GM23338 (cell line): ENCODE results near the gene DOP1A. TPM values are rescaled to one million over a fixed set of nuclear protein-coding genes. Genes with fewer than 3 reads are reported as not detected.
A peak's percentile ranks its signal among the peaks of the same experiment; 100 is the strongest.

Source experiments
- ATAC-seq: fragments of 200-7000 bp; cut with Tn5 transposase; 3 replicates; pipeline ENCODE4 v1.9.1; 2020
- DNase-seq: peaks from one replicate; pipeline ENCODE4 v3.0.0-alpha.2; 2015; ENCODE audit warnings: low spot score
- H2AFZ ChIP-seq: fragments of 200-600 bp; sonication (generic); 2 replicates; pipeline ENCODE4 v1.8.0; 2016; ENCODE audit warnings: antibody characterized with exemption, mild to moderate bottlenecking, moderate library complexity
- H3F3A ChIP-seq: fragments of 200-600 bp; sonication (generic); replicated peaks from 2 replicates; pipeline ENCODE4 v1.8.0; 2017; ENCODE audit warnings: antibody characterized with exemption, mixed run types, low read depth
- H3K27ac ChIP-seq: fragments of 200-600 bp; sonication (generic); 2 replicates; pipeline ENCODE4 v1.6.1; 2016; ENCODE audit warnings: low read depth
- H3K27me3 ChIP-seq: fragments of 200-600 bp; sonication (generic); 2 replicates; pipeline ENCODE4 v1.8.0; 2016; ENCODE audit warnings: mild to moderate bottlenecking, mixed run types, moderate library complexity; ENCODE audit not compliant: insufficient read depth
- H3K36me3 ChIP-seq: fragments of 200-600 bp; sonication (generic); 2 replicates; pipeline ENCODE4 v1.8.0; 2016; ENCODE audit warnings: mild to moderate bottlenecking; ENCODE audit not compliant: insufficient read depth
- H3K4me1 ChIP-seq: fragments of 200-600 bp; sonication (generic); 2 replicates; pipeline ENCODE4 v1.8.0; 2016; ENCODE audit warnings: mild to moderate bottlenecking, moderate library complexity; ENCODE audit not compliant: insufficient read depth
- H3K4me2 ChIP-seq: fragments of 200-600 bp; sonication (generic); 2 replicates; pipeline ENCODE4 v1.7.1; 2017; ENCODE audit warnings: mixed run types
- H3K4me3 ChIP-seq: fragments of 200-600 bp; sonication (generic); 2 replicates; pipeline ENCODE4 v1.6.1; 2016; ENCODE audit warnings: mixed run types
- H3K79me2 ChIP-seq: fragments of 200-600 bp; sonication (generic); replicated peaks from 2 replicates; pipeline ENCODE4 v1.8.0; 2017; ENCODE audit warnings: mild to moderate bottlenecking; ENCODE audit not compliant: insufficient read depth
- H3K9me2 ChIP-seq: fragments of 200-600 bp; sonication (generic); 2 replicates; pipeline ENCODE4 v1.8.0; 2017; ENCODE audit not compliant: insufficient read depth
- H4K20me1 ChIP-seq: fragments of 200-600 bp; sonication (generic); replicated peaks from 2 replicates; pipeline ENCODE4 v1.8.0; 2017; ENCODE audit warnings: mild to moderate bottlenecking; ENCODE audit not compliant: insufficient read depth
- H3K27ac Mint-ChIP-seq: 2 replicates; pipeline ENCODE4 v1.8.0; 2020; ENCODE audit warnings: inconsistent platforms, mild to moderate bottlenecking, moderate library complexity, mixed read lengths
- H3K27me3 Mint-ChIP-seq: 3 replicates; pipeline ENCODE4 v1.8.0; 2022; ENCODE audit warnings: low read depth, mild to moderate bottlenecking, moderate library complexity, mixed read lengths, inconsistent platforms; ENCODE audit not compliant: insufficient read depth, poor library complexity
- H3K36me3 Mint-ChIP-seq: 3 replicates; pipeline ENCODE4 v1.8.0; 2021; ENCODE audit warnings: low read depth, mild to moderate bottlenecking, inconsistent platforms, moderate library complexity, mixed read lengths
- H3K4me1 Mint-ChIP-seq: 3 replicates; pipeline ENCODE4 v1.8.0; 2020; ENCODE audit warnings: mild to moderate bottlenecking, inconsistent platforms, mixed read lengths
- H3K4me3 Mint-ChIP-seq: 3 replicates; pipeline ENCODE4 v1.8.0; 2021; ENCODE audit warnings: moderate library complexity, mild to moderate bottlenecking, inconsistent platforms, mixed read lengths
- H3K9me3 Mint-ChIP-seq: 3 replicates; pipeline ENCODE4 v1.8.0; 2020; ENCODE audit warnings: moderate library complexity, mild to moderate bottlenecking, inconsistent platforms, mixed read lengths
- ETS1 ChIP-seq: IDR thresholded peaks from 2 replicates; pipeline ENCODE4 v1.6.1; 2016; ENCODE audit warnings: antibody characterized with exemption
- EZH2 ChIP-seq: fragments of 200-600 bp; sonication (generic); IDR thresholded peaks from one replicate; pipeline ENCODE4 v1.8.0; 2017; ENCODE audit warnings: antibody characterized with exemption, mild to moderate bottlenecking, low read depth; ENCODE audit not compliant: unreplicated experiment
- NANOG ChIP-seq: IDR thresholded peaks from 2 replicates; pipeline ENCODE4 v1.6.1; 2016; ENCODE audit warnings: antibody characterized with exemption, borderline replicate concordance
- POLR2AphosphoS5 ChIP-seq: IDR thresholded peaks from 2 replicates; pipeline ENCODE4 v1.6.1; 2016; ENCODE audit warnings: antibody characterized with exemption, low read depth
- REST ChIP-seq: IDR thresholded peaks from one replicate; pipeline ENCODE4 v1.6.1; 2018; ENCODE audit warnings: antibody characterized with exemption; ENCODE audit not compliant: unreplicated experiment
- ZNF114 ChIP-seq: fragments of 250-450 bp; sonication (Bioruptor Pico); IDR thresholded peaks from 2 replicates; pipeline ENCODE4 v1.5.0; 2020; ENCODE audit warnings: mild to moderate bottlenecking, moderate library complexity
- ZNF462 ChIP-seq: fragments of 250-450 bp; sonication (Bioruptor Pico); IDR thresholded peaks from 2 replicates; pipeline ENCODE4 v1.5.0; 2020; ENCODE audit warnings: mild to moderate bottlenecking, moderate library complexity
- polyA plus RNA-seq: library from polyadenylated mRNA; unstranded; fragments of >200 nt; fragmentation: Nextera tagmentation; extraction: Ambion mirVana; gene quantifications from 2 replicates; pipeline ENCODE4 v1.2.1, GENCODE V29; 2016
- total RNA-seq: library from RNA; depleted of rRNA; stranded (reverse); fragments of >200 nt; shearing (Covaris generic); gene quantifications from 2 replicates; pipeline ENCODE4 v1.2.3, GENCODE V29; 2014
- TF ChIP-seq, protein P1 (sequence below), 2 experiments: fragments of 200-600 bp in 1 of 2; sonication (generic) in 1 of 2; conservative IDR thresholded peaks; 2 replicates each; pipeline versions ENCODE4 v1.5.1 to v1.6.1; 2016 to 2017; ENCODE audit warnings: antibody characterized with exemption in 2 of 2, low read depth in 2 of 2, mild to moderate bottlenecking in 2 of 2, moderate library complexity in 1 of 2

Gene DOP1A
- total and polyA plus RNA-seq, 2 experiments from 2014 or later = 3.9 to 18.6 TPM

- no peak overlapping the region for H3K4me3 Mint-ChIP-seq
- no peak overlapping the region for H3K27ac Mint-ChIP-seq
- Histone ChIP-seq H3K4me2 (no peak overlapping the region), H3K4me1 (no peaks in the 10 kb centered on the region), H3F3A (no peaks in the 10 kb centered on the region), H3K27ac (no peak overlapping the region), H3K4me3 (no peak overlapping the region), H3K27me3 (no peaks in the 10 kb centered on the region), H3K79me2 (peaks cover 58% of the 10 kb centered on the region), H4K20me1 (peaks cover 10% of the 10 kb centered on the region), H3K9me2 (no peaks in the 10 kb centered on the region), H3K36me3 (peaks cover 9% of the 10 kb centered on the region; the same call in 1 of the 2 replicates), H2AFZ (no peak overlapping the region)
- H3K36me3 Mint-ChIP-seq = peaks cover 22% of the 10 kb centered on the region
- H3K9me3 Mint-ChIP-seq = no peaks in the 10 kb centered on the region
- ATAC-seq = peak; percentile 68
- peaks cover 2% of the 10 kb centered on the region for H3K27me3 Mint-ChIP-seq
- peak; percentile 72 for DNase-seq
- no peaks in the 10 kb centered on the region; the same call in 2 of the 3 replicates for H3K4me1 Mint-ChIP-seq
- TF ChIP-seq ETS1 = no peak
- TF ChIP-seq, protein P1, sequence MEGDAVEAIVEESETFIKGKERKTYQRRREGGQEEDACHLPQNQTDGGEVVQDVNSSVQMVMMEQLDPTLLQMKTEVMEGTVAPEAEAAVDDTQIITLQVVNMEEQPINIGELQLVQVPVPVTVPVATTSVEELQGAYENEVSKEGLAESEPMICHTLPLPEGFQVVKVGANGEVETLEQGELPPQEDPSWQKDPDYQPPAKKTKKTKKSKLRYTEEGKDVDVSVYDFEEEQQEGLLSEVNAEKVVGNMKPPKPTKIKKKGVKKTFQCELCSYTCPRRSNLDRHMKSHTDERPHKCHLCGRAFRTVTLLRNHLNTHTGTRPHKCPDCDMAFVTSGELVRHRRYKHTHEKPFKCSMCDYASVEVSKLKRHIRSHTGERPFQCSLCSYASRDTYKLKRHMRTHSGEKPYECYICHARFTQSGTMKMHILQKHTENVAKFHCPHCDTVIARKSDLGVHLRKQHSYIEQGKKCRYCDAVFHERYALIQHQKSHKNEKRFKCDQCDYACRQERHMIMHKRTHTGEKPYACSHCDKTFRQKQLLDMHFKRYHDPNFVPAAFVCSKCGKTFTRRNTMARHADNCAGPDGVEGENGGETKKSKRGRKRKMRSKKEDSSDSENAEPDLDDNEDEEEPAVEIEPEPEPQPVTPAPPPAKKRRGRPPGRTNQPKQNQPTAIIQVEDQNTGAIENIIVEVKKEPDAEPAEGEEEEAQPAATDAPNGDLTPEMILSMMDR (conservative IDR thresholded peaks at IDR 0.05; ENCODE audit: low read depth in 2 of 2) = peak; percentile 71 to 83
Measured at GRCh38 chr6:83057705-83058321, 9.7 kb upstream of the DOP1A start.

- peaks cover 70% of the 10 kb centered on the region for H3K79me2 ChIP-seq
- no peaks in the 10 kb centered on the region for H3K27me3 ChIP-seq
- H4K20me1 ChIP-seq = peaks cover 10% of the 10 kb centered on the region
- ATAC-seq (no peak), DNase-seq (no peak)
- Mint-ChIP-seq H3K4me1 (peaks cover 13% of the 10 kb centered on the region; the same call in 2 of the 3 replicates), H3K27me3 (peaks cover 7% of the 10 kb centered on the region), H3K4me3 (no peak overlapping the region), H3K9me3 (no peaks in the 10 kb centered on the region), H3K36me3 (peaks cover 17% of the 10 kb centered on the region), H3K27ac (no peak overlapping the region)
- no peak overlapping the region for H3K27ac ChIP-seq
- no peak overlapping the region for H3K4me2 ChIP-seq
- no peak overlapping the region for H3K4me3 ChIP-seq
- H3K36me3 ChIP-seq = peaks cover 9% of the 10 kb centered on the region; the same call in 1 of the 2 replicates
- H3K9me2 ChIP-seq = no peaks in the 10 kb centered on the region
- H3F3A ChIP-seq = no peaks in the 10 kb centered on the region
- peaks cover 12% of the 10 kb centered on the region; the same call in 1 of the 2 replicates for H3K4me1 ChIP-seq
- H2AFZ ChIP-seq = no peak overlapping the region
- TF ChIP-seq ZNF462 (CRISPR knock-in tag) = no peak
- no peak for TF ChIP-seq ZNF114 (CRISPR knock-in tag)
- TF ChIP-seq POLR2AphosphoS5 = no peak
- TF ChIP-seq NANOG = no peak
- no peak for TF ChIP-seq REST
- TF ChIP-seq EZH2 = no peak
Measured at GRCh38 chr6:83061190-83061589, 6.3 kb upstream of the DOP1A start.
